Mesenchymal stem cell (in vitro differentiated cells and primary cell): ENCODE data around the gene ETF1.

Experiments used
- DNase-seq: peaks from one replicate; pipeline ENCODE4 v3.0.0-alpha.2; 2013
- H2AFZ ChIP-seq: one replicate; pipeline ENCODE4 v1.6.1; 2013; ENCODE audit warnings: low read depth, mild to moderate bottlenecking, control low read depth, inconsistent platforms, low read length, moderate library complexity
- H2AK5ac ChIP-seq: 2 replicates; pipeline ENCODE4 v1.6.1; 2013; ENCODE audit warnings: low read length, moderate library complexity, mild to moderate bottlenecking, inconsistent platforms; ENCODE audit not compliant: severe bottlenecking
- H2BK120ac ChIP-seq: one replicate; pipeline ENCODE4 v1.6.1; 2013; ENCODE audit warnings: low read depth, mild to moderate bottlenecking, inconsistent platforms, low read length, moderate library complexity
- H2BK12ac ChIP-seq, 2 experiments: one replicate each; pipeline ENCODE4 v1.6.1; 2013; ENCODE audit warnings: inconsistent platforms in 2 of 2, low read length in 2 of 2, mild to moderate bottlenecking in 2 of 2, moderate library complexity in 2 of 2, control low read depth in 1 of 2
- H2BK15ac ChIP-seq: one replicate; pipeline ENCODE4 v1.6.1; 2013; ENCODE audit warnings: mild to moderate bottlenecking, low read depth, inconsistent platforms; ENCODE audit not compliant: poor library complexity, severe bottlenecking
- H2BK5ac ChIP-seq: 2 replicates; pipeline ENCODE4 v1.6.1; 2013; ENCODE audit warnings: low read depth, mild to moderate bottlenecking, low read length, control low read depth, inconsistent platforms; ENCODE audit not compliant: poor library complexity, severe bottlenecking
- H3K14ac ChIP-seq, 2 experiments: one replicate each; pipeline ENCODE4 v1.6.1; 2013; ENCODE audit warnings: inconsistent platforms in 2 of 2, low read length in 2 of 2, control low read depth in 1 of 2, mild to moderate bottlenecking in 1 of 2, moderate library complexity in 1 of 2
- H3K18ac ChIP-seq, 2 experiments: one replicate each; pipeline ENCODE4 v1.6.1; 2013; ENCODE audit warnings: inconsistent platforms in 2 of 2, low read length in 2 of 2, control low read depth in 1 of 2, low read depth in 1 of 2, mild to moderate bottlenecking in 1 of 2
- H3K23ac ChIP-seq, 2 experiments: one replicate each; pipeline ENCODE4 v1.6.1; 2013; ENCODE audit warnings: inconsistent platforms in 2 of 2, low read length in 2 of 2, mild to moderate bottlenecking in 2 of 2, moderate library complexity in 2 of 2, control low read depth in 1 of 2
- H3K27ac ChIP-seq: 2 replicates; pipeline ENCODE4 v1.5.1; 2013; ENCODE audit warnings: mild to moderate bottlenecking, moderate library complexity, low read length, control low read depth, inconsistent platforms; ENCODE audit not compliant: poor library complexity, severe bottlenecking
- H3K27me3 ChIP-seq, 2 experiments: 2 replicates each; pipeline versions ENCODE4 v1.6.1 to v1.7.0; 2013; ENCODE audit warnings: low read length in 2 of 2, mild to moderate bottlenecking in 2 of 2, moderate library complexity in 2 of 2, control low read depth in 1 of 2, inconsistent platforms in 1 of 2; ENCODE audit not compliant: control insufficient read depth in 1 of 2, insufficient read depth in 1 of 2
- H3K36me3 ChIP-seq, 2 experiments: 2 replicates each; pipeline versions ENCODE4 v1.6.1 to v1.7.0; 2013; ENCODE audit warnings: low read length in 2 of 2, control low read depth in 1 of 2, inconsistent platforms in 1 of 2, low read depth in 1 of 2, mild to moderate bottlenecking in 1 of 2; ENCODE audit not compliant: insufficient read depth in 2 of 2, control insufficient read depth in 1 of 2
- H3K4ac ChIP-seq, 2 experiments: one replicate each; pipeline ENCODE4 v1.6.1; 2013; ENCODE audit warnings: inconsistent platforms in 2 of 2, low read length in 2 of 2, mild to moderate bottlenecking in 2 of 2, moderate library complexity in 2 of 2, control low read depth in 1 of 2, low read depth in 1 of 2
- H3K4me1 ChIP-seq: 2 replicates; pipeline ENCODE4 v1.6.1; 2013; ENCODE audit warnings: low read depth, low read length, control low read depth; ENCODE audit not compliant: control insufficient read depth, insufficient read depth
- H3K4me2 ChIP-seq: 2 replicates; pipeline ENCODE4 v1.6.1; 2013; ENCODE audit warnings: low read length, mild to moderate bottlenecking, inconsistent platforms; ENCODE audit not compliant: poor library complexity, severe bottlenecking
- H3K4me3 ChIP-seq, 2 experiments: 2 replicates each; pipeline versions ENCODE4 v1.5.1 to v1.7.0; 2013; ENCODE audit warnings: low read length in 2 of 2, mild to moderate bottlenecking in 2 of 2, control low read depth in 1 of 2, low read depth in 1 of 2; ENCODE audit not compliant: insufficient read depth in 1 of 2
- H3K79me1 ChIP-seq: replicated peaks from 2 replicates; pipeline ENCODE4 v1.6.1; 2013; ENCODE audit warnings: mild to moderate bottlenecking, control low read depth, low read length, inconsistent platforms; ENCODE audit not compliant: poor library complexity, severe bottlenecking
- H3K9ac ChIP-seq: 2 replicates; pipeline ENCODE4 v1.7.0; 2013; ENCODE audit warnings: mild to moderate bottlenecking, low read length, moderate library complexity
- H3K9me3 ChIP-seq: 2 replicates; pipeline ENCODE4 v1.7.0; 2013; ENCODE audit warnings: mild to moderate bottlenecking, low read length; ENCODE audit not compliant: control insufficient read depth
- H4K8ac ChIP-seq: one replicate; pipeline ENCODE4 v1.6.1; 2013; ENCODE audit warnings: inconsistent platforms, mild to moderate bottlenecking, low read length, moderate library complexity
- H4K91ac ChIP-seq: one replicate; pipeline ENCODE4 v1.6.1; 2013; ENCODE audit warnings: mild to moderate bottlenecking, low read length, inconsistent platforms
- WGBS: methylation state at CpG from one replicate; pipeline ENCODE4 v1.1.7; 2013; ENCODE audit warnings: mixed read lengths; 5-methylcytosine and 5-hydroxymethylcytosine counted together

ETF1 gene

GRCh38 chr5:138470322-138471051, 72.5 kb downstream of the ETF1 start:
- Histone ChIP-seq H3K9me3 (no peaks in the 10 kb centered on the region), H3K36me3 (peaks cover 13 to 16% of the 10 kb centered on the region in 2 experiments), H2BK5ac (no peak overlapping the region), H3K14ac (no peak overlapping the region), H3K4me2 (no peak overlapping the region), H2BK12ac (no peak overlapping the region), H2BK15ac (no peak overlapping the region), H3K23ac (no peak overlapping the region), H3K4me3 (no peak overlapping the region), H3K18ac (no peak overlapping the region), H2AFZ (no peak overlapping the region), H3K9ac (no peak overlapping the region), H2AK5ac (no peak overlapping the region), H4K8ac (no peak overlapping the region), H2BK120ac (no peak overlapping the region), H3K4ac (no peak overlapping the region), H3K27ac (no peak overlapping the region), H3K4me1 (peaks cover 22% of the 10 kb centered on the region), H3K79me1 (peaks cover 5% of the 10 kb centered on the region), H4K91ac (no peak overlapping the region), H3K27me3 (peaks cover 0 to 3% of the 10 kb centered on the region in 2 experiments)
- 94% methylated on average over 1 of the region's 3 CpGs for WGBS
- no peak for DNase-seq

- H3K18ac ChIP-seq = no peak overlapping the region
- no peak overlapping the region for H2BK5ac ChIP-seq
- H4K91ac ChIP-seq = no peak overlapping the region
- H3K79me1 ChIP-seq = peaks cover 5% of the 10 kb centered on the region
- no peak overlapping the region for H2BK12ac ChIP-seq
- no peak overlapping the region for H2AK5ac ChIP-seq
- no peak overlapping the region for H3K4me3 ChIP-seq
- peaks cover 22% of the 10 kb centered on the region for H3K4me1 ChIP-seq
- H2BK15ac ChIP-seq = no peak overlapping the region
- no peak overlapping the region for H3K23ac ChIP-seq
- no peaks in the 10 kb centered on the region for H3K27me3 ChIP-seq
- H2BK120ac ChIP-seq = no peak overlapping the region
- H3K4ac ChIP-seq = no peak overlapping the region
- peaks cover 13 to 16% of the 10 kb centered on the region in 2 experiments for H3K36me3 ChIP-seq
- no peak overlapping the region for H3K9ac ChIP-seq
- no peak overlapping the region for H3K4me2 ChIP-seq
- 82% methylated on average over 8 of the region's 8 CpGs for WGBS
- no peak overlapping the region for H2AFZ ChIP-seq
- peak; percentile 98 for DNase-seq
- no peak overlapping the region for H3K14ac ChIP-seq
- H4K8ac ChIP-seq = no peak overlapping the region
- H3K27ac ChIP-seq = no peak overlapping the region
- no peaks in the 10 kb centered on the region for H3K9me3 ChIP-seq
Observed at GRCh38 chr5:138469540-138470321, 73.3 kb downstream of the ETF1 start.

- no peak overlapping the region for H2BK12ac ChIP-seq
- no peak overlapping the region for H3K4me3 ChIP-seq
- no peak overlapping the region for H3K14ac ChIP-seq
- H2BK15ac ChIP-seq = no peak overlapping the region
- H4K91ac ChIP-seq = no peak overlapping the region
- no peak overlapping the region for H4K8ac ChIP-seq
- H3K4ac ChIP-seq = no peak overlapping the region
- H2BK5ac ChIP-seq = no peak overlapping the region
- H2AK5ac ChIP-seq = no peak overlapping the region
- H3K23ac ChIP-seq = no peak overlapping the region
- peaks cover 5% of the 10 kb centered on the region for H3K79me1 ChIP-seq
- DNase-seq = no peak
- no peaks in the 10 kb centered on the region for H3K9me3 ChIP-seq
- no peak overlapping the region for H3K9ac ChIP-seq
- no peak overlapping the region for H2AFZ ChIP-seq
- H3K4me2 ChIP-seq = no peak overlapping the region
- no peaks in the 10 kb centered on the region for H3K27me3 ChIP-seq
- peaks cover 13 to 16% of the 10 kb centered on the region in 2 experiments for H3K36me3 ChIP-seq
- H3K4me1 ChIP-seq = peaks cover 22% of the 10 kb centered on the region
- no peak overlapping the region for H3K27ac ChIP-seq
- no peak overlapping the region for H2BK120ac ChIP-seq
- H3K18ac ChIP-seq = no peak overlapping the region
- WGBS = 97% methylated on average over 7 of the region's 8 CpGs
Observed at GRCh38 chr5:138468966-138469539, 74.0 kb downstream of the ETF1 start.
